22Rv1 (cell line): Measurements from ENCODE around the gene ACACA.

Experiments
- CTCF ChIP-seq: fragments of 450-650 bp; IDR thresholded peaks from 2 replicates; pipeline ENCODE4 v1.5.1; 2017; ENCODE audit warnings: mild to moderate bottlenecking
- ZFX ChIP-seq: fragments of 450-650 bp; IDR thresholded peaks from 2 replicates; pipeline ENCODE4 v1.6.1; 2017; ENCODE audit warnings: antibody characterized with exemption, borderline replicate concordance

GRCh38 chr17:37182786-37183465 is 223.7 kb downstream of the ACACA start:
- TF ChIP-seq CTCF (no peak), ZFX (no peak)
